HG03103 (cell line): Measurements from ENCODE around the gene NUB1.

ENCODE experiments used
- ATAC-seq: cut with Tn5 transposase; IDR thresholded peaks from one replicate; pipeline ENCODE4 v1.9.1; 2021; ENCODE audit warnings: low read depth; ENCODE audit not compliant: unreplicated experiment

Gene NUB1

GRCh38 chr7:151374726-151375125 is 33.1 kb downstream of the NUB1 start:
- no peak for ATAC-seq

GRCh38 chr7:151375530-151376217 is 34.1 kb downstream of the NUB1 start:
- no peak for ATAC-seq

- no peak for ATAC-seq
These were observed 34.7 kb downstream of the NUB1 start for GRCh38 chr7:151376218-151376902.

- no peak for ATAC-seq
These were observed 35.8 kb downstream of the NUB1 start for GRCh38 chr7:151377406-151377805.

- ATAC-seq: no peak
These were observed 36.4 kb downstream of the NUB1 start for GRCh38 chr7:151378011-151378410.

- ATAC-seq: no peak
These were observed 37.0 kb downstream of the NUB1 start for GRCh38 chr7:151378496-151379192.

- no peak for ATAC-seq
These were observed 37.5 kb downstream of the NUB1 start for GRCh38 chr7:151379193-151379520.

- no peak for ATAC-seq
These were observed 38.1 kb downstream of the NUB1 start for GRCh38 chr7:151379534-151380198.

GRCh38 chr7:151380199-151381097 is 38.8 kb downstream of the NUB1 start:
- ATAC-seq: no peak

GRCh38 chr7:151381098-151381347 is 39.4 kb downstream of the NUB1 start:
- no peak for ATAC-seq

GRCh38 chr7:151381348-151382078 is 39.9 kb downstream of the NUB1 start:
- no peak for ATAC-seq

- no peak for ATAC-seq
These were observed 40.7 kb downstream of the NUB1 start for GRCh38 chr7:151382079-151382885.

GRCh38 chr7:151383638-151384351 is 42.2 kb downstream of the NUB1 start:
- ATAC-seq: no peak

- ATAC-seq: no peak
These were observed 42.7 kb downstream of the NUB1 start for GRCh38 chr7:151384352-151384697.

- no peak for ATAC-seq
These were observed 43.4 kb downstream of the NUB1 start for GRCh38 chr7:151384776-151385625.

- no peak for ATAC-seq
These were observed 44.2 kb downstream of the NUB1 start for GRCh38 chr7:151385626-151386300.
